ENCODE measurements around the gene HPSE2.

HPSE2 gene

DNA sequence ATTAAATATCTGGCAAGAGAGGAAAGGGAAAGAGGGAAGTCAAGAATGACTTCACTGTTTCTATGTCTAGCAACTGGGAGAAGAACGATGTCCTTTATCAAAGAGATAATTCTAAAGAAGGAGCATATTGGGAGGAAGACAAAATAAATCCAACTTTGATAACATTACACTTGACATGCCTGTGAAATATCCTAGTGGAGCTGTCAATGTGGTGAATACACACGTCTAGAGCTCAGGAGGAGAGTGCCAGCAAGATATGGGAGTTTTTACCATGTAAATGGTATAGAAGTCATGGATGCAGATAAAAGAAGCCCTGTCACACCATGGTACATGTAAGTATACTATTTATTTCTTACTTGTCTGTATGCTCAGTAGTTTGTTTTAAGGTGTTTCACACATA lies 356.7 kb downstream of the HPSE2 start:
- no peak for TF ChIP-seq EZH2phosphoT487 (conservative IDR thresholded peaks at IDR 0.05; ENCODE audit: low read length)
- TF ChIP-seq, protein P1, sequence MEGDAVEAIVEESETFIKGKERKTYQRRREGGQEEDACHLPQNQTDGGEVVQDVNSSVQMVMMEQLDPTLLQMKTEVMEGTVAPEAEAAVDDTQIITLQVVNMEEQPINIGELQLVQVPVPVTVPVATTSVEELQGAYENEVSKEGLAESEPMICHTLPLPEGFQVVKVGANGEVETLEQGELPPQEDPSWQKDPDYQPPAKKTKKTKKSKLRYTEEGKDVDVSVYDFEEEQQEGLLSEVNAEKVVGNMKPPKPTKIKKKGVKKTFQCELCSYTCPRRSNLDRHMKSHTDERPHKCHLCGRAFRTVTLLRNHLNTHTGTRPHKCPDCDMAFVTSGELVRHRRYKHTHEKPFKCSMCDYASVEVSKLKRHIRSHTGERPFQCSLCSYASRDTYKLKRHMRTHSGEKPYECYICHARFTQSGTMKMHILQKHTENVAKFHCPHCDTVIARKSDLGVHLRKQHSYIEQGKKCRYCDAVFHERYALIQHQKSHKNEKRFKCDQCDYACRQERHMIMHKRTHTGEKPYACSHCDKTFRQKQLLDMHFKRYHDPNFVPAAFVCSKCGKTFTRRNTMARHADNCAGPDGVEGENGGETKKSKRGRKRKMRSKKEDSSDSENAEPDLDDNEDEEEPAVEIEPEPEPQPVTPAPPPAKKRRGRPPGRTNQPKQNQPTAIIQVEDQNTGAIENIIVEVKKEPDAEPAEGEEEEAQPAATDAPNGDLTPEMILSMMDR (IDR thresholded peaks at IDR 0.05; ENCODE audit: insufficient read depth, low read length, poor library complexity, severe bottlenecking): no peak
- H3K79me2 ChIP-seq (ENCODE audit: insufficient read depth, low read length): no peaks in the 10 kb centered on the region
- H3K27ac ChIP-seq (ENCODE audit: low read depth, low read length): no peak overlapping the region
- H2AFZ ChIP-seq (ENCODE audit: low read depth, low read length, severe bottlenecking): no peak overlapping the region
- H3K9me3 ChIP-seq (ENCODE audit: insufficient read depth, low read length): no peaks in the 10 kb centered on the region
- no peaks in the 10 kb centered on the region for H3K36me3 ChIP-seq (ENCODE audit: low read length)
- no peaks in the 10 kb centered on the region for H3F3A ChIP-seq (ENCODE audit: insufficient read depth)
- no peaks in the 10 kb centered on the region for H4K20me1 ChIP-seq (ENCODE audit: low read depth, low read length)
- no peak overlapping the region for H3K4me2 ChIP-seq (ENCODE audit: low read depth, low read length, poor library complexity, severe bottlenecking)
- H3K9ac ChIP-seq (ENCODE audit: low read length): no peak overlapping the region
- H3K27me3 ChIP-seq (ENCODE audit: low read length): no peaks in the 10 kb centered on the region
- H3K9me2 ChIP-seq (replicated peaks; ENCODE audit: insufficient read depth, low read length): no peaks in the 10 kb centered on the region
- H3K4me3 ChIP-seq (ENCODE audit: insufficient read depth, low read length, poor library complexity, severe bottlenecking): no peak overlapping the region

GRCh38 chr10:98878418-98878817 lies 357.2 kb downstream of the HPSE2 start:
- Histone ChIP-seq H3K4me2 (ENCODE audit: low read depth, low read length, poor library complexity, severe bottlenecking) (no peak overlapping the region), H3K27me3 (ENCODE audit: low read length) (no peaks in the 10 kb centered on the region), H3K9ac (ENCODE audit: low read length) (no peak overlapping the region), H3F3A (ENCODE audit: insufficient read depth) (no peaks in the 10 kb centered on the region), H4K20me1 (ENCODE audit: low read depth, low read length) (no peaks in the 10 kb centered on the region), H3K4me3 (ENCODE audit: insufficient read depth, low read length, poor library complexity, severe bottlenecking) (no peak overlapping the region), H3K27ac (ENCODE audit: low read depth, low read length) (no peak overlapping the region), H3K9me3 (ENCODE audit: insufficient read depth, low read length) (no peaks in the 10 kb centered on the region), H3K36me3 (ENCODE audit: low read length) (no peaks in the 10 kb centered on the region), H3K9me2 (replicated peaks; ENCODE audit: insufficient read depth, low read length) (no peaks in the 10 kb centered on the region), H2AFZ (ENCODE audit: low read depth, low read length, severe bottlenecking) (no peak overlapping the region), H3K79me2 (ENCODE audit: insufficient read depth, low read length) (no peaks in the 10 kb centered on the region)
- no peak for TF ChIP-seq EZH2phosphoT487 (conservative IDR thresholded peaks at IDR 0.05; ENCODE audit: low read length)
- TF ChIP-seq, protein P1 (IDR thresholded peaks at IDR 0.05; ENCODE audit: insufficient read depth, low read length, poor library complexity, severe bottlenecking): no peak

DNA sequence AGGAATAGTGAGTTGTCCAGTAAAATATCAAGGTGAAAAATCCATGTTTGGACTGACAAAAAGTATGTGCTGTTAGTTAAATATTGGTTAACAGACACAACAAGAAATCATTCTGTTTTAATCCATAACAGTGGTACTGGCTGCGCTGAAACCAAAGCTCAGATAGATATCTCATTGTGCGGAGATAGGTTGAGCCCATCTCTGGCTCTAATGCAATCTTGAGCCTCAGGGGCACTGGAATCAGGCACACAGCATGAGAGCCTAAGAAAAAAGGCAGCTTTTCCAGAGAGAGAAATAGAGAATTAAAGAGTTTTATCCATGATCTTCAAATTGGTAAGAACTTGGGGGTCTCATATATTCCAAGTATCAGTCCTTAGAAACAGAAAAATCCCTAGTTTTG lies 373.7 kb downstream of the HPSE2 start:
- H2AFZ ChIP-seq (ENCODE audit: low read depth, low read length, severe bottlenecking): no peak overlapping the region
- no peaks in the 10 kb centered on the region for H4K20me1 ChIP-seq (ENCODE audit: low read depth, low read length)
- no peak overlapping the region for H3K4me2 ChIP-seq (ENCODE audit: low read depth, low read length, poor library complexity, severe bottlenecking)
- H3F3A ChIP-seq (ENCODE audit: insufficient read depth): no peaks in the 10 kb centered on the region
- H3K9me2 ChIP-seq (replicated peaks; ENCODE audit: insufficient read depth, low read length): no peaks in the 10 kb centered on the region
- no peaks in the 10 kb centered on the region for H3K79me2 ChIP-seq (ENCODE audit: insufficient read depth, low read length)
- no peak overlapping the region for H3K9ac ChIP-seq (ENCODE audit: low read length)
- H3K4me3 ChIP-seq (ENCODE audit: insufficient read depth, low read length, poor library complexity, severe bottlenecking): no peak overlapping the region
- no peaks in the 10 kb centered on the region for H3K9me3 ChIP-seq (ENCODE audit: insufficient read depth, low read length)
- no peak for TF ChIP-seq EZH2phosphoT487 (conservative IDR thresholded peaks at IDR 0.05; ENCODE audit: low read length)
- TF ChIP-seq, protein P1 (IDR thresholded peaks at IDR 0.05; ENCODE audit: insufficient read depth, low read length, poor library complexity, severe bottlenecking): no peak
- H3K27me3 ChIP-seq (ENCODE audit: low read length): no peaks in the 10 kb centered on the region
- H3K36me3 ChIP-seq (ENCODE audit: low read length): no peaks in the 10 kb centered on the region
- no peak overlapping the region for H3K27ac ChIP-seq (ENCODE audit: low read depth, low read length)
